Endodermal cell (in vitro differentiated cells): ENCODE results near the gene PHF5A. TPM values are rescaled to one million over a fixed set of nuclear protein-coding genes. Genes with fewer than 3 reads are reported as not detected.

Source experiments
- DNase-seq: peaks from one replicate; pipeline ENCODE4 v3.0.0-alpha.2; 2017
- H3K27ac ChIP-seq: 2 replicates; pipeline ENCODE4 v1.5.1; 2013; ENCODE audit warnings: mild to moderate bottlenecking, low read depth, low read length, moderate library complexity
- H3K27me3 ChIP-seq: 2 replicates; pipeline ENCODE4 v1.6.1; 2013; ENCODE audit warnings: mild to moderate bottlenecking, low read length, moderate library complexity; ENCODE audit not compliant: insufficient read depth, control insufficient read depth, poor library complexity, severe bottlenecking
- H3K36me3 ChIP-seq: 2 replicates; pipeline ENCODE4 v1.7.0; 2013; ENCODE audit warnings: mild to moderate bottlenecking, low read length, moderate library complexity; ENCODE audit not compliant: control insufficient read depth, insufficient read depth
- H3K4me1 ChIP-seq: one replicate; pipeline ENCODE4 v1.7.0; 2013; ENCODE audit warnings: low read length; ENCODE audit not compliant: control insufficient read depth, insufficient read depth
- H3K4me3 ChIP-seq: 2 replicates; pipeline ENCODE4 v1.5.1; 2013; ENCODE audit warnings: mild to moderate bottlenecking, low read length, moderate library complexity
- H3K9ac ChIP-seq: 2 replicates; pipeline ENCODE4 v1.6.1; 2013; ENCODE audit warnings: mild to moderate bottlenecking, low read length, moderate library complexity; ENCODE audit not compliant: poor library complexity, severe bottlenecking; ENCODE audit errors: extremely low read depth
- H3K9me3 ChIP-seq: 2 replicates; pipeline ENCODE4 v1.6.1; 2013; ENCODE audit warnings: mild to moderate bottlenecking, low read length, moderate library complexity; ENCODE audit not compliant: control insufficient read depth
- H3K27ac Mint-ChIP-seq: 2 replicates; pipeline ENCODE4 v1.8.0; 2020; ENCODE audit warnings: mixed read lengths
- H3K27me3 Mint-ChIP-seq: 2 replicates; pipeline ENCODE4 v1.8.0; 2021; ENCODE audit warnings: mild to moderate bottlenecking, mixed read lengths; ENCODE audit not compliant: insufficient read depth
- H3K36me3 Mint-ChIP-seq: 2 replicates; pipeline ENCODE4 v1.8.0; 2020; ENCODE audit warnings: low read depth, mixed read lengths
- H3K4me1 Mint-ChIP-seq: 2 replicates; pipeline ENCODE4 v1.8.0; 2020; ENCODE audit warnings: mixed read lengths
- H3K4me3 Mint-ChIP-seq: 2 replicates; pipeline ENCODE4 v1.8.0; 2020; ENCODE audit warnings: mild to moderate bottlenecking, moderate library complexity, mixed read lengths
- H3K9me3 Mint-ChIP-seq: 2 replicates; pipeline ENCODE4 v1.8.0; 2020; ENCODE audit warnings: mild to moderate bottlenecking, mixed read lengths
- WGBS, 2 experiments: methylation state at CpG; one replicate each; pipeline versions ENCODE4 v1.1.5 to v1.1.7; 2013; ENCODE audit warnings: missing lambda C conversion rate in 2 of 2, mixed read lengths in 1 of 2; ENCODE audit not compliant: insufficient coverage in 1 of 2, insufficient read length in 1 of 2; 5-methylcytosine and 5-hydroxymethylcytosine counted together
- total RNA-seq, 2 donors: library from RNA; stranded (reverse); fragmentation: NEBNext Ultra II Directional in 1 of 2; extraction: Animal tissue kit (Norgen Biotek cat#: 25700) in 1 of 2; gene quantifications; 2 replicates in 1 of 2; 3 replicates in 1 of 2; pipeline ENCODE4 v1.2.1, GENCODE V29; 2021
- TF ChIP-seq, protein P1 (sequence below): fragments of 200-600 bp; sonication (generic); conservative IDR thresholded peaks from 2 replicates; pipeline ENCODE4 v1.5.0; 2021; ENCODE audit warnings: antibody characterized with exemption, mild to moderate bottlenecking

The PHF5A gene
- total RNA-seq, 2 donors from 2014 or later, result 71.0 to 80.8 TPM

DNA sequence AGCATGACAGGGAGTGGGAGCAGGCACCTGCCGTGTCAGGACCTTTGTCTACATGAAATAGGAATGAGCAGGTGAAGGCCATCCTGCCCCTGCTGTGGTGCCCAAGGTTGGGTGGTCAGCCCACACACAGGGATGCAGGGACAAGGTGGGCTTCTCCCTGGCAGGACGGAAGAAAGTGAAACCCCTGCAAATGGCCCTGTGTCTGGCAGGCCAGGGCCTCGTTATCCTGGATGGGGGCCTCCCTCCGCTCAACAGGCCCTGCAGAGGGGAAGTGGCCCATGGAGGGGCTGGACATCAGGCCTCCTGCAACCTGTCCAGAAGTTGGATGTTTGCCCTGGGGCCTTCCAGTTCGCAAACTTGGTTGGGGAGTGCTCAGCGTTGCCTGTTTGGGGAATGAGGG, 36.8 kb downstream of the PHF5A start:
- DNase-seq, result no peak
- H3K27ac Mint-ChIP-seq, result no peak overlapping the region
- TF ChIP-seq, protein P1, sequence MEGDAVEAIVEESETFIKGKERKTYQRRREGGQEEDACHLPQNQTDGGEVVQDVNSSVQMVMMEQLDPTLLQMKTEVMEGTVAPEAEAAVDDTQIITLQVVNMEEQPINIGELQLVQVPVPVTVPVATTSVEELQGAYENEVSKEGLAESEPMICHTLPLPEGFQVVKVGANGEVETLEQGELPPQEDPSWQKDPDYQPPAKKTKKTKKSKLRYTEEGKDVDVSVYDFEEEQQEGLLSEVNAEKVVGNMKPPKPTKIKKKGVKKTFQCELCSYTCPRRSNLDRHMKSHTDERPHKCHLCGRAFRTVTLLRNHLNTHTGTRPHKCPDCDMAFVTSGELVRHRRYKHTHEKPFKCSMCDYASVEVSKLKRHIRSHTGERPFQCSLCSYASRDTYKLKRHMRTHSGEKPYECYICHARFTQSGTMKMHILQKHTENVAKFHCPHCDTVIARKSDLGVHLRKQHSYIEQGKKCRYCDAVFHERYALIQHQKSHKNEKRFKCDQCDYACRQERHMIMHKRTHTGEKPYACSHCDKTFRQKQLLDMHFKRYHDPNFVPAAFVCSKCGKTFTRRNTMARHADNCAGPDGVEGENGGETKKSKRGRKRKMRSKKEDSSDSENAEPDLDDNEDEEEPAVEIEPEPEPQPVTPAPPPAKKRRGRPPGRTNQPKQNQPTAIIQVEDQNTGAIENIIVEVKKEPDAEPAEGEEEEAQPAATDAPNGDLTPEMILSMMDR, result no peak
- H3K9me3 ChIP-seq, result no peaks in the 10 kb centered on the region
- H3K27me3 Mint-ChIP-seq, result no peaks in the 10 kb centered on the region
- H3K36me3 ChIP-seq, result peaks cover 42% of the 10 kb centered on the region
- H3K36me3 Mint-ChIP-seq, result peaks cover 47% of the 10 kb centered on the region
- WGBS, 2 experiments, result 94 to 97% methylated on average over 5 to 6 of the region's 6 CpGs
- peaks cover 4% of the 10 kb centered on the region for H3K4me1 ChIP-seq
- no peaks in the 10 kb centered on the region for H3K4me1 Mint-ChIP-seq
- no peak overlapping the region for H3K4me3 ChIP-seq
- no peaks in the 10 kb centered on the region for H3K27me3 ChIP-seq
- no peak overlapping the region for H3K9ac ChIP-seq
- H3K4me3 Mint-ChIP-seq, result no peak overlapping the region
- no peak overlapping the region for H3K27ac ChIP-seq
- no peaks in the 10 kb centered on the region for H3K9me3 Mint-ChIP-seq

DNA sequence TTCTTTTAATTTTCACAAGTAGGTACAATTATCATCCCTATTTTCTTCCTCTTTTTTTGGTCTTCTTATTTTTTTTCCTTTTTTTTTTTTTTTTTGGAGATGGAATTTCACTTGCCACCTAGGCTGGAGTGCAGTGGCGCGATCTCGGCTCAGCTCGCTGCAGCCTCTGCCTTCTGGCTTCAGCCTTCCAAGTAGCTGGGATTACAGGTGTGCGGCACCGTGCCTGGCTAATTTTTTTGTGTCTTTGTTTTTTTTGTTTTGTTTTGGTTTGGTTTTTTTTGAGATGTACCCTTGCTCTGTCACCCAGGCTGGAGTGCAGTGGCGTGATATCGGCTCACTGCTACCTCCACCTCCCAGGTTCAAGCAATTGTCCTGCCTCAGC, 38.5 kb downstream of the PHF5A start:
- Histone ChIP-seq H3K36me3 (peaks cover 25% of the 10 kb centered on the region), H3K4me1 (no peaks in the 10 kb centered on the region), H3K9ac (no peak overlapping the region), H3K4me3 (no peak overlapping the region), H3K27ac (no peak overlapping the region), H3K27me3 (no peaks in the 10 kb centered on the region), H3K9me3 (no peaks in the 10 kb centered on the region)
- TF ChIP-seq, protein P1, result no peak
- WGBS, 2 experiments, result 80 to 99% methylated on average over 1 to 8 of the region's 8 CpGs
- Mint-ChIP-seq H3K27ac (no peak overlapping the region), H3K9me3 (no peaks in the 10 kb centered on the region), H3K27me3 (no peaks in the 10 kb centered on the region), H3K36me3 (peaks cover 40% of the 10 kb centered on the region), H3K4me3 (no peak overlapping the region), H3K4me1 (no peaks in the 10 kb centered on the region)
- DNase-seq, result no peak

GRCh38 chr22:41429232-41429950, 39.1 kb downstream of the PHF5A start:
- Histone ChIP-seq H3K36me3 (peaks cover 20% of the 10 kb centered on the region), H3K4me1 (no peaks in the 10 kb centered on the region), H3K27ac (no peak overlapping the region), H3K9me3 (no peaks in the 10 kb centered on the region), H3K4me3 (no peak overlapping the region), H3K27me3 (no peaks in the 10 kb centered on the region), H3K9ac (no peak overlapping the region)
- H3K9me3 Mint-ChIP-seq, result no peaks in the 10 kb centered on the region
- no peaks in the 10 kb centered on the region for H3K4me1 Mint-ChIP-seq
- WGBS, 2 experiments, result 88 to 89% methylated on average over 8 to 12 of the region's 13 CpGs
- no peak overlapping the region for H3K4me3 Mint-ChIP-seq
- no peak for DNase-seq
- H3K36me3 Mint-ChIP-seq, result peaks cover 35% of the 10 kb centered on the region
- no peaks in the 10 kb centered on the region for H3K27me3 Mint-ChIP-seq
- no peak overlapping the region for H3K27ac Mint-ChIP-seq
- TF ChIP-seq, protein P1, result no peak
